HT-29 (cell line): Measurements from ENCODE around the gene LAMB4. TPM values are rescaled to one million over a fixed set of nuclear protein-coding genes. Genes with fewer than 3 reads are reported as not detected.
A peak's percentile ranks its signal among the peaks of the same experiment; 100 is the strongest.

Experiments used
- DNase-seq: peaks from one replicate; pipeline ENCODE4 v3.0.0-alpha.2; 2015; ENCODE audit warnings: low spot score
- total RNA-seq: library from RNA; depleted of rRNA; stranded (reverse); fragments of >200 nt; shearing (Covaris generic); gene quantifications from 2 replicates; pipeline ENCODE4 v1.2.3, GENCODE V29; 2014

LAMB4 gene
- total RNA-seq, 1 experiment from 2014 or later: not detected

DNA sequence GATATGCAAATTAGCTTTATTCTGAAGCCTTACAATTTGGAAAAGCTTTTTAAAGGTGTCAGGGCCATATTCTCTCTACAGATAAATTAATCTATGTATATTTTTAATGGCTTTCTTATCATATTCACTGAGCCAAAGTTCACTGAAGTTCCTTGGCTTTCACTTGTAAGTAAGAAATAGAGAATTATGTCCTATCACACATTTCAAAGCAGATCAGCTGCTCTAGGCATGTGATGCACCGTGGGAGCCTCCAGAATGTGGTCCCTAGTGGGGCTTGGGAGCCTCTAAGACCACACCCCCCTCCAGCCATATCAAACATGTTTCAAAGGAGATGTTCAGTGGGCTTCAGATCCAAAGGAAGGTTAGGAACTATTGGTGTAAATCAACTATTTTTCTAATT lies 51.5 kb downstream of the LAMB4 start:
- no peak for DNase-seq

- no peak for DNase-seq
These were observed 51.9 kb downstream of the LAMB4 start for GRCh38 chr7:108078211-108078673.

GRCh38 chr7:108077709-108078108 lies 52.5 kb downstream of the LAMB4 start:
- no peak for DNase-seq

DNA sequence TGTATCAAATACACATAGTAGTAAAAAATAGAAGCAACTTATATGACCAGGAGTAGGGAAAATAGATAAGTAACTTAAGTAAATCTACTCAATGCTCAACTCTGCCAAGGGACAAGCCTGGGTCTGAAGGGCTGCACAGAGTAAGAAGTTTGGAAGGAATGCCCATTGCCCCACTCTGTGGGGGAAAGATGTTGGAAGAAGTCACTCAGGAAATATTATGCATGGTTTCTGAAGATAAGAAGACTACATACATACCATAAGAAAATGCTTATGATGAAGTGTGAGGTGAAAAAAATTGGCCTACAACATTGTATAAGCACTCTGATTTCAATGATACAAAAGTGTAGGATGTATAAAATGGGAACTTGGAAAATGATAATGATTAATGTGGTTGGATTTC lies 54.0 kb downstream of the LAMB4 start:
- no peak for DNase-seq

GRCh38 chr7:108073305-108074070 lies 56.7 kb downstream of the LAMB4 start:
- DNase-seq: no peak

GRCh38 chr7:108072739-108073138 lies 57.4 kb downstream of the LAMB4 start:
- DNase-seq: no peak

- no peak for DNase-seq
These were observed 58.0 kb downstream of the LAMB4 start for GRCh38 chr7:108072116-108072515.

- DNase-seq: no peak
These were observed 58.6 kb downstream of the LAMB4 start for GRCh38 chr7:108071551-108071950.

- no peak for DNase-seq
These were observed 60.5 kb downstream of the LAMB4 start for GRCh38 chr7:108069646-108070045.

DNA sequence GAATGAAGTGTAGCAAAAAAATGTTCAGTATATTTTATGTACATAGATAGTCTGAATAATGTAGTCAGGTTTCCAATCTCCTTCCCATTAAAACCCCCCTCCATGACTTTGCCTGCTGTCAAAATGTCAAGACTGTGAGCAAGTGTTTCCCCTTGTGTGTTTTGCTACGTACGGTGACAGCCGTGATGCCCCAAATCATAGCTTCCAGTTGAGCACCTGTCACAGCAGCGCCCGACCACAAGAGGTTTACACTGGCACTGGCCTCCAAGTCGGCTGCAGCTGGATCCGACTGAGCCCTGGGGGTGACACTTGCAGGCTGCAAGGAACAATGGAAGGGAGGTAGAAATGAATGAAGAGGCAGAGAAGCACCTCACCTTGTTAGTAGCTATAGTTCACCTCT lies 62.3 kb downstream of the LAMB4 start:
- no peak for DNase-seq

DNA sequence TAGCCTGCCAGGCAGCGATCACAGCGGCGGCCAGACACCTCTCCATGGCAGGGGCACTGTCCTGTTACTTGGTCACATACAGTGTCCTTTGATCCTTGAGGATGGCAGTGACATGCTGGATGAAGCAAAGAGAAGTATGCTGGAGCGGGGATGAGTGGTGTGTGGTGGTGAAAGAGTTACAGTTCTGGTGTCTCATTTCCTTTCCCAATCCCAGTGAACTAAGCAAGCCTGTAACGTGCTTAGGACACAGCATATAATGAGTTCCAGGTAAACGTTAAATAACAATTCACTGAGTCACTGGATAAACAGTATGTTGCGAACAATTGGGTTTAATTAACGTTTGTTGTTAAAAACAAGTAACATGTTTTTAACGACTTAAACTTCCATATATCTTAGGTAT lies 63.7 kb downstream of the LAMB4 start:
- peak; percentile 32 for DNase-seq

DNA sequence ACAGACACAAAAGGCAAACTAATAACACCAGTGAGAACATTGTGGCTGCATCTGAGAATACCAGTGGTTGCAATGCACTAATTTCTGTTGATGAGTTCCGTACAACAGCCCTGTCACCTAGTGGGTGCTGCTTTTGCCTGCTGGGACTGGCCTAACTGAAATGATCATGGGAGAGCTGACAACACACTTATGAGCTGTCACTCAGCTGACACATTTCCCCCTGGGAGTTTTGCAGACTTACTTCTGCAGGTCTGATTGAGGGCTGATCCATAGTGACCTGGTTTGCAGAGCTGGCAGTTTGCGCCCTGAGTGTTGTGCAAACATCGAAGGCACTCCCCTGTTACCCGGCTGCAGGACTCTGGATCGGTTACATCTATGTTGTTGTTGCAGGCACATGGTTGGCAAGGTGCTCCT lies 66.6 kb downstream of the LAMB4 start:
- DNase-seq: no peak

- no peak for DNase-seq
These were observed 67.7 kb downstream of the LAMB4 start for GRCh38 chr7:108062250-108063014.

DNA sequence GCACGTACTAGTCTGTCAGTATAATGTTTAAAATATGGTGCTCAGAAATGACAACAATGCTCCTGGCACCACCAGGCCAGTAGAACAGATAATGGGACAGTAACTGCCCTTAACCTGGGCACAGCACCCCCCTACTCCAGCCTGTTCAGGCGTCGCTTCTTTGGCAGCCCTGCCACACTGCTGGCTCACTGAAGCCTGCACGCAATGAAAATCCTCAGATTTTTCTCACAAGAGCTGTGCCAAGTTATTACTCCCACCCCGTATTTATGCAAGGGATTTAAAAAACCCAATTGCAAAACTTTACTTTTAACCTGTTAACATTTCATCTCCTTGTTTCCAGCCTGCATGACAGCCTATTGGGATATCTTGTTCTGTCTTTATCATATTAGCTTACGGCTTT lies 70.6 kb downstream of the LAMB4 start:
- no peak for DNase-seq

GRCh38 chr7:108057951-108058481 lies 72.1 kb downstream of the LAMB4 start:
- no peak for DNase-seq

DNA sequence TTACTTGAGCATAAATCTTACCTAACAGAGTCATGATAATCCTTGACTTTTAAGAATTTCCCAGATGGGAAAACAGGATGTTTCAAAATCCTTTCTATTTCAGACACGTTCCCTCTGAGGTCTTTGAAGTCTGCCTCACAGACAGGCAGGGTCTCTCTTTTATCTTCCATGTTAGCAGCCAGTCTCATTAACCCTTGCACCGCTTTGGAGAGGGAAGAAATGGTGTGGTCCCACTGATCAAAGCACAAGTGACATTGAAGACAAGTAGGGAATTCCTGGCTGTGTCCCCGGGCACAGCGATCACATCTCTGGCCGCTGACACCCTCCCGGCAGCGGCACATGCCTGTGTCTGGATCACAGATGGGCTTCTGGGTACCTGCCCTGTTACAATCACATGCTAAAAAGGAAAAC lies 74.5 kb downstream of the LAMB4 start:
- no peak for DNase-seq

- DNase-seq: no peak
These were observed 75.6 kb downstream of the LAMB4 start for GRCh38 chr7:108054537-108054936.

- DNase-seq: no peak
These were observed 76.9 kb downstream of the LAMB4 start for GRCh38 chr7:108053250-108053649.

- DNase-seq: no peak
These were observed 78.7 kb downstream of the LAMB4 start for GRCh38 chr7:108051454-108051853.

- no peak for DNase-seq
These were observed 80.2 kb downstream of the LAMB4 start for GRCh38 chr7:108049962-108050361.

DNA sequence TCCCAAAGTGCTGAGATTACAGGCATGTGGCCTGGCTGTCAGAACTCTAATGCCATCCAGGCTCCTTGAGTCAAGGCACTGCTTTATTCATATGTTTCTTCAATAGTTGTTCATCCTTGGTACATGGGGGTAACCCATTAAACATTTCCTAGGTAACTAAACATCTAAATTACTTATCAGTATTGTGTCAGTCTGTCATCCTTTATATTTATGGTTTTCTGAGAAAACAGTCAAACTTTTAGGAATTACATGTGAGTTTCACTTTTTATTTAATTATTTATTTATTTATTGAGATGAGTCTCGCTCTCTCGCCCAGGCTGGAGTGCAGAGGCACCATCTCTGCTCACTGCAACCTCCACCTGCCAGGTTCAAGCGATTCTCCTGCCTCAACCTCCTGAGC lies 81.7 kb downstream of the LAMB4 start:
- DNase-seq: no peak

DNA sequence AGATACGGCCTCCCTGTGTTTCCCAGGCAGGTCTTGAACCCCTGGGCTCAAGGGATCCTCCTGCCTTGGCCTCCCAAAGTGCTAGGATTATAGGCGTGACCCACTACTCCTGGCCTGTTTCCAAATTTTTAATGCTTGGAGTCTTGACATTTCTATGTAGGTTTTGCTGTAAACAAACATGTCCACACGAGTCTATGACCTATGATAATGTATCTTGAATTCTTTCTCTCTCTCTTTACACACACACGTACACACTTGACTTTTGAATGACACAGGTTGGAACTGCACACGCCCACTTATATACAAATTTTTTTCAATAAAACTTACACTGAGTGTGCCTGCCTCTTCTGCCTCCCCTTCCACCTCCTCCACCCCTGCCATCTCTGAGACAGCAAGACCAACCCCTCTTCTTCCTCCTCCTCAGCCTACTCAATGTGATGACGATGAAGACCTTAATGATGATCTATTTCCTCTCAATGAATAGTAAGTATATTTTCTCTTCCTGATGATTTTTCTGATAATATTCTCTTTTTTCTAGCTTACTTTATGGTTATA lies 83.1 kb downstream of the LAMB4 start:
- DNase-seq: no peak
